Measurements from ENCODE around the gene PARL.
A peak's percentile ranks its signal among the peaks of the same experiment; 100 is the strongest.

The PARL gene

DNA sequence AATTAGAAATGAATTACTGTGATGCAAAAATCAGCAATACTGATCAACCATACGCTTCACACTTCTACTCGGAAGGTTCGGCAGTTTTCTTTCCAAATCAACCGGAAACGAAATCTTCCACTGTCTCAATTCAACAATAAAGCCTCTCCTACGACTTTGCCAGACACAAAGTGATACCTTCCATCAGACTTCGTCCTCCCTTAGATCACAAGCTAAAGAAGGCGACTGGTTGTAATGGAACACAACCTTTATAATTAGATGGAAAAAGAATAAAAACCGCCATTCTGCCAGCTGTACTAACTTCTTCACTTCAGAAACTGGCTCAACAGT is 618 bp downstream of the PARL start:
- H3K9me2 ChIP-seq (replicated peaks; ENCODE audit: low read depth, low read length) = no peaks in the 10 kb centered on the region
- H3F3A ChIP-seq (ENCODE audit: low read depth) = no peaks in the 10 kb centered on the region
- no peaks in the 10 kb centered on the region for H3K9me3 ChIP-seq (ENCODE audit: insufficient read depth, low read depth, low read length)
- peaks cover 21% of the 10 kb centered on the region for H3K4me1 ChIP-seq (ENCODE audit: insufficient read depth, low read length, poor library complexity, severe bottlenecking)
- H3K4me2 ChIP-seq (ENCODE audit: low read depth, low read length, poor library complexity, severe bottlenecking) = peak overlapping the region; percentile 87
- no peak for TF ChIP-seq EZH2phosphoT487 (IDR thresholded peaks at IDR 0.05; ENCODE audit: borderline replicate concordance)
- no peak for TF ChIP-seq CTCF (conservative IDR thresholded peaks at IDR 0.05; ENCODE audit: low read length)
- no peaks in the 10 kb centered on the region for H3K27me3 ChIP-seq (ENCODE audit: insufficient read depth, low read length, poor library complexity, severe bottlenecking)
- peaks cover 12% of the 10 kb centered on the region for H4K20me1 ChIP-seq (ENCODE audit: insufficient read depth, low read length, poor library complexity, severe bottlenecking)
- no peaks in the 10 kb centered on the region for H3K36me3 ChIP-seq (ENCODE audit: insufficient read depth, low read length)
- peak overlapping the region; percentile 91; the same call in 1 of the 2 replicates for H2AFZ ChIP-seq (ENCODE audit: low read length)
- peaks cover 53% of the 10 kb centered on the region for H3K79me2 ChIP-seq (ENCODE audit: insufficient read depth, low read length)
- peak overlapping the region; percentile 92 for H3K9ac ChIP-seq (ENCODE audit: low read depth, low read length, poor library complexity, severe bottlenecking)
- peak overlapping the region; percentile 99 for H3K4me3 ChIP-seq (ENCODE audit: low read length, poor library complexity, severe bottlenecking)

DNA sequence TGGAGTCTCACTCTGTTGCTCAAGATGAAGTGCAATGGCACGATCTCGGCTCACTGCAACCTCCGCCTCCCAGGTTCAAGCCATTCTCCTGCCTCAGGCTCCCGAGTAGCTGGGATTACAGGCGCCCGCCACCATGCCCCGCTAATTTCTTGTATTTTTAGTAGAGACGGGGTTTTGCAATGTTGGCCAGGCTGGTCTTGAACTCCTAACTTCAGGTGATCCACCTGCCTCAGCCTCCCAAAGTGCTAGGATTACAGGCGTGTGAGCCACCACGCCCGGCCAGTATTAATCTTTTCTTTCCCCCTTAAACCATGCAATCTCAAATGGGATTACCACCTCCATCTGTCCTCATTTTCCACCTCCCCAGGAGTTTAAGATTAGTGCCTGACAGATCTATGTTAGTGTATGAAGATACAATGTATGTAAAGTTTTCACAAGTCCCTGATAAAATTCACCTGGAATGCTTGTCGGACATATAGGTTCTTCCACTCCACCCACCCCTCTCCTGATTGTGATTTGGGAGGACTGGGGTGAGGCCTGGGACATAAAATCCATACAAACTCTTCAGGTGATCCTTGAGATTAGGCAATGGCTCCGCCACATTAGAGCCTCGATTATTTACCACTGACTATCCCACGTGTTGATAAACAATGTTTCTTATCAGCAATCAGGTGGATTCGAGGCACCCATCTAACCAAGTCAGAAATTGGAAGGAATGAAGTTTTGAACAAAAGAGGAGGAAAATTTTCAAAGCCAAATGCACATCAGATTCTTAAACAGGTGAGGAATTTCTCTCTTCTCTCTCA is 1.2 kb downstream of the PARL start:
- TF ChIP-seq EZH2phosphoT487 (IDR thresholded peaks at IDR 0.05; ENCODE audit: borderline replicate concordance) (no peak), CTCF (conservative IDR thresholded peaks at IDR 0.05; ENCODE audit: low read length) (no peak)
- peak overlapping the region; percentile 92 for H3K9ac ChIP-seq (ENCODE audit: low read depth, low read length, poor library complexity, severe bottlenecking)
- H3K4me1 ChIP-seq (ENCODE audit: insufficient read depth, low read length, poor library complexity, severe bottlenecking) = peaks cover 27% of the 10 kb centered on the region

DNA sequence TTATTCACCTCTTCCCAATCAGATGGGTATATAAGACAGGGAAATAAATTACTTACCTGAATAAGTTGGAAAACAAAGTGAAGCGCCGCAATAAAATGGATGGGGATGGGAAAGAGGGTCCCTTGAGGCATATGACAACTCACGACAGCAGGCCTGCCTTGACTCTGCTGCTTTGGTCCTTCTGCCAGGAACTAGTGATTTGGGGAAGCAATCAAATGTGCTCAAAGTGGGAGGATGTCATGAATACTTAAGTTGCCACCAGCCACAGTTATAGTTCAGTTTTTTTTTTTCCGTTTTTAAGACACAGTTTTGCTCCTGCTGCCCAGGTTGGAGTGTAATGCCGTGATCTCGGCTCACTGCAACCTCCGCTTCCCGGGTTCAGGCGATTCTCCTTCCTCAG is 4.6 kb downstream of the PARL start:
- TF ChIP-seq CTCF (conservative IDR thresholded peaks at IDR 0.05; ENCODE audit: low read length) = no peak
- TF ChIP-seq EZH2phosphoT487 (IDR thresholded peaks at IDR 0.05; ENCODE audit: borderline replicate concordance) = no peak
- Histone ChIP-seq H4K20me1 (ENCODE audit: insufficient read depth, low read length, poor library complexity, severe bottlenecking) (peaks cover 12% of the 10 kb centered on the region), H3K9me2 (replicated peaks; ENCODE audit: low read depth, low read length) (no peaks in the 10 kb centered on the region), H3F3A (ENCODE audit: low read depth) (no peaks in the 10 kb centered on the region), H3K9me3 (ENCODE audit: insufficient read depth, low read depth, low read length) (no peaks in the 10 kb centered on the region), H3K79me2 (ENCODE audit: insufficient read depth, low read length) (peaks cover 82% of the 10 kb centered on the region), H3K4me2 (ENCODE audit: low read depth, low read length, poor library complexity, severe bottlenecking) (peak overlapping the region; percentile 11), H3K9ac (ENCODE audit: low read depth, low read length, poor library complexity, severe bottlenecking) (no peak overlapping the region), H2AFZ (ENCODE audit: low read length) (no peak overlapping the region), H3K4me3 (ENCODE audit: low read length, poor library complexity, severe bottlenecking) (no peak overlapping the region), H3K36me3 (ENCODE audit: insufficient read depth, low read length) (no peaks in the 10 kb centered on the region), H3K27me3 (ENCODE audit: insufficient read depth, low read length, poor library complexity, severe bottlenecking) (no peaks in the 10 kb centered on the region), H3K4me1 (ENCODE audit: insufficient read depth, low read length, poor library complexity, severe bottlenecking) (peaks cover 27% of the 10 kb centered on the region)

More for the DNA sequence above, 1.2 kb downstream of the PARL start:
- no peaks in the 10 kb centered on the region for H3K27me3 ChIP-seq (ENCODE audit: insufficient read depth, low read length, poor library complexity, severe bottlenecking)
- H3F3A ChIP-seq (ENCODE audit: low read depth) = no peaks in the 10 kb centered on the region
- no peaks in the 10 kb centered on the region for H3K36me3 ChIP-seq (ENCODE audit: insufficient read depth, low read length)
- H3K79me2 ChIP-seq (ENCODE audit: insufficient read depth, low read length) = peaks cover 58% of the 10 kb centered on the region
- H3K9me2 ChIP-seq (replicated peaks; ENCODE audit: low read depth, low read length) = no peaks in the 10 kb centered on the region
- H4K20me1 ChIP-seq (ENCODE audit: insufficient read depth, low read length, poor library complexity, severe bottlenecking) = peaks cover 12% of the 10 kb centered on the region
- H3K4me3 ChIP-seq (ENCODE audit: low read length, poor library complexity, severe bottlenecking) = peak overlapping the region; percentile 99
- H3K9me3 ChIP-seq (ENCODE audit: insufficient read depth, low read depth, low read length) = no peaks in the 10 kb centered on the region
- H2AFZ ChIP-seq (ENCODE audit: low read length) = no peak overlapping the region
- peak overlapping the region; percentile 87 for H3K4me2 ChIP-seq (ENCODE audit: low read depth, low read length, poor library complexity, severe bottlenecking)
